GM19193 (cell line): ENCODE data around the gene CACNB2.

Experiments
- POLR2A ChIP-seq: IDR thresholded peaks from 4 replicates; pipeline ENCODE4 v1.6.1; 2011; ENCODE audit not compliant: insufficient read depth, insufficient read length; ENCODE audit errors: extremely low read depth

Gene CACNB2

GRCh38 chr10:18516851-18517250 lies 376.6 kb downstream of the CACNB2 start:
- no peak for TF ChIP-seq POLR2A

- TF ChIP-seq POLR2A = no peak
Observed at GRCh38 chr10:18523025-18523424, 382.8 kb downstream of the CACNB2 start.

- no peak for TF ChIP-seq POLR2A
Observed at GRCh38 chr10:18523858-18524257, 383.6 kb downstream of the CACNB2 start.

- no peak for TF ChIP-seq POLR2A
Observed at GRCh38 chr10:18527687-18528086, 387.5 kb downstream of the CACNB2 start.

GRCh38 chr10:18528292-18528691 lies 388.1 kb downstream of the CACNB2 start:
- TF ChIP-seq POLR2A = no peak

GRCh38 chr10:18532881-18533535 lies 392.8 kb downstream of the CACNB2 start:
- TF ChIP-seq POLR2A = no peak

GRCh38 chr10:18533896-18534295 lies 393.7 kb downstream of the CACNB2 start:
- no peak for TF ChIP-seq POLR2A

- no peak for TF ChIP-seq POLR2A
Observed at GRCh38 chr10:18539335-18539734, 399.1 kb downstream of the CACNB2 start.

GRCh38 chr10:18540195-18540594 lies 400.0 kb downstream of the CACNB2 start:
- TF ChIP-seq POLR2A = no peak

- no peak for TF ChIP-seq POLR2A
Observed at GRCh38 chr10:18542832-18543231, 402.6 kb downstream of the CACNB2 start.

- TF ChIP-seq POLR2A = no peak
Observed at GRCh38 chr10:18545621-18546305, 405.5 kb downstream of the CACNB2 start.

- TF ChIP-seq POLR2A = no peak
Observed at GRCh38 chr10:18549105-18549504, 408.9 kb downstream of the CACNB2 start.

- no peak for TF ChIP-seq POLR2A
Observed at GRCh38 chr10:18551473-18551872, 411.2 kb downstream of the CACNB2 start.

GRCh38 chr10:18554479-18554878 lies 414.3 kb downstream of the CACNB2 start:
- no peak for TF ChIP-seq POLR2A

GRCh38 chr10:18556522-18557147 lies 416.4 kb downstream of the CACNB2 start:
- no peak for TF ChIP-seq POLR2A

- no peak for TF ChIP-seq POLR2A
Observed at GRCh38 chr10:18557960-18558359, 417.7 kb downstream of the CACNB2 start.
